ENCODE measurements around the gene OR51E1.

DNA sequence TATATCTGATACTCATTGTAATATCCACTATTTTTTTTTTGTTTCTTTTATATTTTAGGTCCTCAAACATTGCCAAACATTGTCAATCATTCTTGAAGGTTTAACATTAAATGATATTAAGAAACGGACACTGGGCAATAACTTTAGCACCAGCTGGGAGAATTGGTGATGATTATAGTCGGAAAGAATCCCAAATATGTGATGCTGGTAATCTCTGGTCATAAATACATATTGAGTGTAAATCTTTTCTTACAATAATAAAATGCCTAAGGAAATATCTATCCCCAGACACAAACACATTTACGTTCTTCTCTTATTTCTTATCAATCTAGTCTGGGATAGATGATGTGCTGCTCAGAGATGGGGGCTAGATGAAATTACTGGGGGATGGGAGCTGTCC, 28.7 kb downstream of the OR51E1 start:
- no peak for TF ChIP-seq POLR2A (IDR thresholded peaks at IDR 0.05)
- TF ChIP-seq, protein P1, sequence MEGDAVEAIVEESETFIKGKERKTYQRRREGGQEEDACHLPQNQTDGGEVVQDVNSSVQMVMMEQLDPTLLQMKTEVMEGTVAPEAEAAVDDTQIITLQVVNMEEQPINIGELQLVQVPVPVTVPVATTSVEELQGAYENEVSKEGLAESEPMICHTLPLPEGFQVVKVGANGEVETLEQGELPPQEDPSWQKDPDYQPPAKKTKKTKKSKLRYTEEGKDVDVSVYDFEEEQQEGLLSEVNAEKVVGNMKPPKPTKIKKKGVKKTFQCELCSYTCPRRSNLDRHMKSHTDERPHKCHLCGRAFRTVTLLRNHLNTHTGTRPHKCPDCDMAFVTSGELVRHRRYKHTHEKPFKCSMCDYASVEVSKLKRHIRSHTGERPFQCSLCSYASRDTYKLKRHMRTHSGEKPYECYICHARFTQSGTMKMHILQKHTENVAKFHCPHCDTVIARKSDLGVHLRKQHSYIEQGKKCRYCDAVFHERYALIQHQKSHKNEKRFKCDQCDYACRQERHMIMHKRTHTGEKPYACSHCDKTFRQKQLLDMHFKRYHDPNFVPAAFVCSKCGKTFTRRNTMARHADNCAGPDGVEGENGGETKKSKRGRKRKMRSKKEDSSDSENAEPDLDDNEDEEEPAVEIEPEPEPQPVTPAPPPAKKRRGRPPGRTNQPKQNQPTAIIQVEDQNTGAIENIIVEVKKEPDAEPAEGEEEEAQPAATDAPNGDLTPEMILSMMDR (IDR thresholded peaks at IDR 0.05 in 8 of 11, conservative IDR thresholded peaks at IDR 0.05 in 3 of 11): no peak
